BE2C (cell line): Measurements from ENCODE around the gene YRDC.
A peak's percentile ranks its signal among the peaks of the same experiment; 100 is the strongest.

Experiments
- DNase-seq: peaks from one replicate; pipeline ENCODE4 v3.0.0-alpha.2; 2020
- H3K27me3 ChIP-seq: fragments of 250-450 bp; sonication (Bioruptor Pico); 2 replicates; pipeline ENCODE4 v1.5.1; 2020; ENCODE audit warnings: mild to moderate bottlenecking
- H3K36me3 ChIP-seq: fragments of 250-450 bp; sonication (Bioruptor Pico); 2 replicates; pipeline ENCODE4 v1.5.1; 2020; ENCODE audit warnings: mild to moderate bottlenecking
- H3K4me1 ChIP-seq: fragments of 250-450 bp; sonication (Bioruptor Pico); 2 replicates; pipeline ENCODE4 v1.5.1; 2020
- H3K4me3 ChIP-seq: 2 replicates; pipeline ENCODE4 v1.5.1; 2011; ENCODE audit warnings: low read depth, low read length
- H3K9me3 ChIP-seq: fragments of 250-450 bp; sonication (Bioruptor Pico); 2 replicates; pipeline ENCODE4 v1.5.1; 2020
- TF ChIP-seq, protein P1 (sequence below): IDR thresholded peaks from 2 replicates; pipeline ENCODE4 v1.5.1; 2012; ENCODE audit warnings: mild to moderate bottlenecking, low read depth, low read length

The YRDC gene

GRCh38 chr1:37765916-37766664, 41.9 kb downstream of the YRDC start:
- Histone ChIP-seq H3K4me3 (peak overlapping the region; percentile 66), H3K36me3 (no peaks in the 10 kb centered on the region), H3K9me3 (no peaks in the 10 kb centered on the region), H3K4me1 (no peaks in the 10 kb centered on the region), H3K27me3 (peaks cover 42% of the 10 kb centered on the region)
- TF ChIP-seq, protein P1, sequence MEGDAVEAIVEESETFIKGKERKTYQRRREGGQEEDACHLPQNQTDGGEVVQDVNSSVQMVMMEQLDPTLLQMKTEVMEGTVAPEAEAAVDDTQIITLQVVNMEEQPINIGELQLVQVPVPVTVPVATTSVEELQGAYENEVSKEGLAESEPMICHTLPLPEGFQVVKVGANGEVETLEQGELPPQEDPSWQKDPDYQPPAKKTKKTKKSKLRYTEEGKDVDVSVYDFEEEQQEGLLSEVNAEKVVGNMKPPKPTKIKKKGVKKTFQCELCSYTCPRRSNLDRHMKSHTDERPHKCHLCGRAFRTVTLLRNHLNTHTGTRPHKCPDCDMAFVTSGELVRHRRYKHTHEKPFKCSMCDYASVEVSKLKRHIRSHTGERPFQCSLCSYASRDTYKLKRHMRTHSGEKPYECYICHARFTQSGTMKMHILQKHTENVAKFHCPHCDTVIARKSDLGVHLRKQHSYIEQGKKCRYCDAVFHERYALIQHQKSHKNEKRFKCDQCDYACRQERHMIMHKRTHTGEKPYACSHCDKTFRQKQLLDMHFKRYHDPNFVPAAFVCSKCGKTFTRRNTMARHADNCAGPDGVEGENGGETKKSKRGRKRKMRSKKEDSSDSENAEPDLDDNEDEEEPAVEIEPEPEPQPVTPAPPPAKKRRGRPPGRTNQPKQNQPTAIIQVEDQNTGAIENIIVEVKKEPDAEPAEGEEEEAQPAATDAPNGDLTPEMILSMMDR, result peak; percentile 29
- DNase-seq, result peak; percentile 45

DNA sequence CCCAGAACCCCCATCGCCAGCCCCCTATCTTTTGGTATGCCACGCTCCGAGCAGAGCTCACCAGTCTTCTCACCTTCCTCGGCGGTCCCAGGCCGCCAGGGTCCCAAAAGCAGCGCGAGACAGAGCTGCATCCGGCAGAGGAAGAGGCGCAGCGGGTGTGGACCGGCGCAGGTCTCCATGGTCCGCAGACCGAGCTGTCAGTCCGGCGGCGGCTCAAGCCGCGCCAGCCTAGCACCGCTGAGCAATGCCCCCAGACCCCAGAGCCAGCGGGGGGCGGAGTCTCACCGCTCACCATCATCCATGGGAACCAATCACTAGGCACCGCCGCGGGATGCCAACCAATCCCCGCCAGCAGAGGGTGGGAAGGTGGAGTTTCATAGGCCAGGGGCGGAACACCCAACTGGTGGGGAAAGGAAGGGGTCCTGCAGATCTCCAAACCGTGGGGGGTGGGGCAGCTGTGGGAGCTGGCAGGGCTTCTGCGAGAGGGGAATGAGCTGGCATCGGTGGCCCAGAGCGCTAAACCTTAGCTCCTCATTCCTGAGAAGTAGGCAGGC, 43.0 kb downstream of the YRDC start, which contains the start of gene EPHA10:
Gene EPHA10 (minus strand): TSS at position 233 of the 554 bp plus-strand sequence. CDS start 54 bp downstream, at position 179.
- Histone ChIP-seq H3K36me3 (no peaks in the 10 kb centered on the region), H3K4me1 (no peaks in the 10 kb centered on the region), H3K4me3 (peak within 1 kb of the TSS; percentile 66), H3K9me3 (no peaks in the 10 kb centered on the region), H3K27me3 (peaks cover 42% of the 10 kb centered on the region)
- TF ChIP-seq, protein P1, result no peak
- DNase-seq, result peak; percentile 90

GRCh38 chr1:37764414-37764825, 43.6 kb downstream of the YRDC start:
- TF ChIP-seq, protein P1, result no peak
- H3K9me3 ChIP-seq, result no peaks in the 10 kb centered on the region
- peaks cover 42% of the 10 kb centered on the region for H3K27me3 ChIP-seq
- H3K36me3 ChIP-seq, result no peaks in the 10 kb centered on the region
- peak; percentile 15 for DNase-seq
- no peaks in the 10 kb centered on the region for H3K4me1 ChIP-seq
- H3K4me3 ChIP-seq, result peak overlapping the region; percentile 66

DNA sequence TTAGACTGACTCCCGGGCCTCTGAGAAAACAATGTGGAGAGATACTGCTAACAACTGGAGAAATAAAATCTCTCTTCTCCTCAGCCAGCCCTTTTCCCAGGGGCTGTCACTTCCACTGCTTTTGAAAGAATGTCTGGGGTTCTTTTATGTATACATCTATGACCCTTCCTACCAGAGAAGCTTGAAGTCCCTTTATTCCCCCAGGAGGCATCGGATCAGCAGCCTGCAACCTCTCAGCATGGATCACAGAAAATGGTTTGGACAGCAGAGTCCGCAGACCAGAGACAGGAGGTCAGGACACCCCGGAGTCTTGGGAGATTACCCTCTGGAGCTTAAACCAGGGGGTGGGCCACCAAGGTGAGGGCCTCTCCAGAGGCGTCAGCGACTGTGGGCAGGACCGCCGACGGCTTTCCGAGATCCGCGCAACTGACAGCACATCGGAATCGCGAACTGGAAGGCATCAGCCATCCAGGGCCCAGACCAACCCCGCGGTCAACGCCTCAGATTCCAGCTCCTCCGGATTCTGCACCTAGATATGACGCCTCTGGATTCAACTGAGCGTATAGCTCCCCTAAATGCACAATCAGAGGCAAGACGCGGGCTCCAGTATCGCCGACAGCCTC, 44.1 kb downstream of the YRDC start:
- H3K4me1 ChIP-seq, result no peaks in the 10 kb centered on the region
- DNase-seq, result no peak
- H3K36me3 ChIP-seq, result no peaks in the 10 kb centered on the region
- TF ChIP-seq, protein P1, result no peak
- H3K4me3 ChIP-seq, result peak overlapping the region; percentile 66
- peaks cover 42% of the 10 kb centered on the region for H3K27me3 ChIP-seq
- no peaks in the 10 kb centered on the region for H3K9me3 ChIP-seq

DNA sequence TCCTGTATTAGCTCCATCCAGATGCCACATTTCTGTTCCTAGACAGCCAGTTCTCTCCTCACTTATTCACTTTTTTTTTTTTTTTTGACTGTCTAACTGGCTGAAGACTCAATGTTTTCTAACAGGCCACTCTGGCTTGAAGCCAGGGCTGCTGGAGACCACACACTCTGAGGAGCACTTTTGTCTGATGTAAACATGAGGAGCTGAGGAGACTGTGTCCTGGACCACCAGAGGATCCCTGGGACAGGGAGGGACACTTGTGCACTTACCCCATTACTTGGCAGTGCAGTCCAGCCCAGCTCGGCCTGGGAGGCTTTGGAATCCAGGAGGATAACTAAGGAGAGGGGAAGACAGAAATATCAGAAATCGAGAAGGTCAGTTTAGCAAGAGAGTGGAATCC, 45.5 kb downstream of the YRDC start:
- H3K36me3 ChIP-seq, result no peaks in the 10 kb centered on the region
- no peaks in the 10 kb centered on the region for H3K9me3 ChIP-seq
- no peak for DNase-seq
- TF ChIP-seq, protein P1, result no peak
- no peaks in the 10 kb centered on the region for H3K4me1 ChIP-seq
- H3K27me3 ChIP-seq, result peaks cover 42% of the 10 kb centered on the region
- H3K4me3 ChIP-seq, result no peak overlapping the region
